H1 (cell line): ENCODE results near the gene GABPB2. TPM values are rescaled to one million over a fixed set of nuclear protein-coding genes. Genes with fewer than 3 reads are reported as not detected.
A peak's percentile ranks its signal among the peaks of the same experiment; 100 is the strongest.

Source experiments
- CBX8 ChIP-seq: fragments of 300-800, 300-1000 bp; sonication (generic); IDR thresholded peaks from 2 replicates; pipeline ENCODE4 v1.7.1; 2016; ENCODE audit warnings: low read depth, low read length, borderline replicate concordance
- FOSL1 ChIP-seq: IDR thresholded peaks from 2 replicates; pipeline ENCODE4 v1.6.1; 2011; ENCODE audit warnings: mild to moderate bottlenecking, low read depth, low read length, moderate library complexity; ENCODE audit not compliant: insufficient read depth
- HDAC2 ChIP-seq, 2 experiments: fragments of 300-600 bp in 1 of 2; sonication (generic) in 1 of 2; IDR thresholded peaks; 2 replicates each; pipeline ENCODE4 v1.6.1; 2011 to 2012; ENCODE audit warnings: low read depth in 2 of 2, low read length in 2 of 2, mild to moderate bottlenecking in 2 of 2, moderate library complexity in 2 of 2, borderline replicate concordance in 1 of 2, inconsistent platforms in 1 of 2
- JUN ChIP-seq: IDR thresholded peaks from 2 replicates; pipeline ENCODE4 v1.6.1; 2011; ENCODE audit warnings: low read depth, mild to moderate bottlenecking, improper control_type of control experiment, low read length
- MAFK ChIP-seq: IDR thresholded peaks from 2 replicates; pipeline ENCODE4 v1.6.1; 2012; ENCODE audit warnings: low read depth, mild to moderate bottlenecking, improper control_type of control experiment, low read length
- RAD21 ChIP-seq, 2 experiments: IDR thresholded peaks in 1 of 2; conservative IDR thresholded peaks in 1 of 2; 2 replicates each; pipeline ENCODE4 v1.6.1; 2011; ENCODE audit warnings: low read depth in 2 of 2, low read length in 2 of 2, improper control_type of control experiment in 1 of 2, inconsistent platforms in 1 of 2, mild to moderate bottlenecking in 1 of 2, moderate library complexity in 1 of 2
- RNF2 ChIP-seq: fragments of 200-900, 300-1000 bp; sonication (generic); IDR thresholded peaks from 2 replicates; pipeline ENCODE4 v1.7.1; 2016; ENCODE audit warnings: borderline replicate concordance, low read depth, mild to moderate bottlenecking, antibody characterized with exemption, low read length; ENCODE audit not compliant: poor library complexity, severe bottlenecking; ENCODE audit errors: missing control alignments
- RXRA ChIP-seq: IDR thresholded peaks from 2 replicates; pipeline ENCODE4 v1.6.1; 2011; ENCODE audit warnings: low read depth, mild to moderate bottlenecking, low read length, moderate library complexity; ENCODE audit not compliant: insufficient read depth
- SIRT6 ChIP-seq: IDR thresholded peaks from one replicate; pipeline ENCODE4 v1.7.1; 2012; ENCODE audit warnings: low read length, inconsistent platforms
- SP1 ChIP-seq: IDR thresholded peaks from 2 replicates; pipeline ENCODE4 v1.6.1; 2011; ENCODE audit warnings: low read depth, low read length
- SRF ChIP-seq: IDR thresholded peaks from 2 replicates; pipeline ENCODE4 v1.6.1; 2011; ENCODE audit warnings: mild to moderate bottlenecking, low read depth, low read length, moderate library complexity
- TAF1 ChIP-seq: IDR thresholded peaks from 2 replicates; pipeline ENCODE4 v1.6.1; 2011; ENCODE audit warnings: mild to moderate bottlenecking, low read depth, low read length
- TEAD4 ChIP-seq: IDR thresholded peaks from 2 replicates; pipeline ENCODE4 v1.6.1; 2012; ENCODE audit warnings: low read depth, low read length, inconsistent platforms, mixed read lengths
- ZNF274 ChIP-seq: IDR thresholded peaks from 2 replicates; pipeline ENCODE4 v1.7.0; 2012; ENCODE audit warnings: low read length, borderline replicate concordance; ENCODE audit errors: extremely low read depth
- polyA plus RNA-seq, 7 experiments: library from polyadenylated mRNA; depleted of rRNA in 3 of 7; stranded (reverse) in 5 of 7; unstranded in 2 of 7; fragments of >200 nt in 5 of 7; fragments of 200-250 nt in 2 of 7; gene quantifications; 1 replicate in 5 of 7; 2 replicates in 1 of 7; 4 replicates in 1 of 7; pipeline versions ENCODE4 v1.2.1 to v1.2.3, GENCODE V29; 2011 to 2013; ENCODE audit warnings: missing spikeins in 2 of 7, mixed read lengths in 2 of 7
- total RNA-seq: library from RNA; stranded (reverse); fragmentation: NEBNext Ultra II Directional; extraction: Animal tissue kit (Norgen Biotek cat#: 25700); gene quantifications from 2 replicates; pipeline ENCODE4 v1.2.1, GENCODE V29; 2021
- TF ChIP-seq, protein P1 (sequence below): IDR thresholded peaks from 2 replicates; pipeline ENCODE4 v1.6.1; 2011; ENCODE audit warnings: low read length, improper control_type of control experiment

GABPB2 gene
- total and polyA plus RNA-seq, 2 of the 8 experiments (the other 6 are each of a cell fraction or from before 2014, with no cell fraction given) = 1.8 to 2.4 TPM

DNA sequence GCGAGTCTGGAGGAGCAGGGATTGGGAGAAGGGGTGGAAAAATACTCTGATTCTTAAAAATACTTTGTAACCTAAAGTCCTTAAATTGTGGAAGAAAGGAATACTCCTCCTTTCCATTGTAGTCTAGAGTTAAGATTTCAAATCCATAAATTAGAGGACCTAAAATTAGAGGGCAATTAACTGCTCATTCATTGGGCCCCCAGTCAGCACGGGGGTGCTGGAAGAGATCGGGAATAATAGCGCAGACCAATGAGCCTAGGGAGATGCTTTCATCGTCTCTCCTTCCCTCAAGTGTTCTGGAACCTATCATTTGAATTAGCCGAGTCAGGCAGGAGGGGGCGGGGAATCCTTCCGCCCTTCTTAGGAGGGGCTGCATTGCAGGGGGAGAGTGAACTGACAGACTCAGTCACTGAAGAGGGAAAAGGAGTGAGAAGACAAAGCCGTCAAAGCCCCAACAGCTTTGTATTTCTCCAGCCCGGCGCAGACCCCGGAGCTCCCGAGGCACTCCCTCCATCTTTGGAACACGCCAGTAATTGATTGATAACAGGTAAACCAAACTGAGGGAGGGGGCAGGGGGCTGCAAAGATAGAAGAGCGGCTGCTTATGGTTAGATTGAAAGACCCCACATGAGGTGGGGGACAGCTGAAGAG lies 10.4 kb upstream of the GABPB2 start, which contains the start of gene MLLT11 (continued):
- TF ChIP-seq TEAD4 (peak; percentile 55; the same call in 1 of the 2 replicates), RNF2 (no peak), SRF (no peak), SIRT6 (no peak), ZNF274 (no peak), CBX8 (no peak), FOSL1 (no peak), TAF1 (peak; percentile 49; the same call in 1 of the 2 replicates), RAD21 (IDR thresholded peaks at IDR 0.05 in 1 of 2, conservative IDR thresholded peaks at IDR 0.05 in 1 of 2; ENCODE audit: low read depth in 2 of 2, low read length in 2 of 2) (no peak), SP1 (0 out of 2 replicates have a peak, but pooled peaks have one; percentile 49), MAFK (peak; percentile 74; the same call in 1 of the 2 replicates), RXRA (no peak), HDAC2 (IDR thresholded peaks at IDR 0.05; ENCODE audit: borderline replicate concordance in 1 of 2, low read depth in 2 of 2, low read length in 2 of 2) (peak in 1 of 2 experiments; percentile 37; a peak in 1 of 4 replicates), JUN (no peak)
- TF ChIP-seq, protein P1, sequence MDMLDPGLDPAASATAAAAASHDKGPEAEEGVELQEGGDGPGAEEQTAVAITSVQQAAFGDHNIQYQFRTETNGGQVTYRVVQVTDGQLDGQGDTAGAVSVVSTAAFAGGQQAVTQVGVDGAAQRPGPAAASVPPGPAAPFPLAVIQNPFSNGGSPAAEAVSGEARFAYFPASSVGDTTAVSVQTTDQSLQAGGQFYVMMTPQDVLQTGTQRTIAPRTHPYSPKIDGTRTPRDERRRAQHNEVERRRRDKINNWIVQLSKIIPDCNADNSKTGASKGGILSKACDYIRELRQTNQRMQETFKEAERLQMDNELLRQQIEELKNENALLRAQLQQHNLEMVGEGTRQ = no peak
